ENCODE data around the gene OR8D2.

OR8D2 gene

GRCh38 chr11:124315052-124315451 lies 4.9 kb downstream of the OR8D2 start:
- no peak overlapping the region for H3K9ac ChIP-seq (ENCODE audit: low read depth in 1 of 2, low read length in 2 of 2)
- H3K27me3 ChIP-seq (ENCODE audit: control insufficient read depth in 2 of 2, insufficient read depth in 2 of 2, low read length in 2 of 2), result no peaks in the 10 kb centered on the region
- no peaks in the 10 kb centered on the region for H3K4me1 ChIP-seq (ENCODE audit: control insufficient read depth in 2 of 2, insufficient read depth in 2 of 2, low read length in 2 of 2)
- no peak overlapping the region for H3K27ac ChIP-seq (ENCODE audit: low read depth in 2 of 2, low read length in 2 of 2)
- no peak overlapping the region for H3K4me3 ChIP-seq (ENCODE audit: low read length in 2 of 2)
- no peaks in the 10 kb centered on the region for H3K36me3 ChIP-seq (ENCODE audit: control insufficient read depth in 2 of 2, insufficient read depth in 2 of 2, low read length in 2 of 2)
- H3K9me3 ChIP-seq (ENCODE audit: control insufficient read depth in 2 of 2, low read length in 2 of 2), result no peaks in the 10 kb centered on the region

- Histone ChIP-seq H3K27me3 (ENCODE audit: control insufficient read depth in 2 of 2, insufficient read depth in 2 of 2, low read length in 2 of 2) (no peaks in the 10 kb centered on the region), H3K9me3 (ENCODE audit: control insufficient read depth in 2 of 2, low read length in 2 of 2) (no peaks in the 10 kb centered on the region), H3K4me1 (ENCODE audit: control insufficient read depth in 2 of 2, insufficient read depth in 2 of 2, low read length in 2 of 2) (no peaks in the 10 kb centered on the region)
These were observed 6.1 kb downstream of the OR8D2 start, which contains the start of gene OR8D1 for GRCh38 chr11:124313849-124314248. Gene OR8D1 (minus strand): TSS chr11:124313949. CDS start chr11:124310766, 3,183 bp downstream.

GRCh38 chr11:124313131-124313530 lies 6.9 kb downstream of the OR8D2 start:
- H3K4me3 ChIP-seq (ENCODE audit: low read length in 2 of 2), result no peak overlapping the region
- no peak overlapping the region for H3K9ac ChIP-seq (ENCODE audit: low read depth in 1 of 2, low read length in 2 of 2)

More at GRCh38 chr11:124313849-124314248, 6.1 kb downstream of the OR8D2 start, which contains the start of gene OR8D1:
- Histone ChIP-seq H3K36me3 (ENCODE audit: control insufficient read depth in 2 of 2, insufficient read depth in 2 of 2, low read length in 2 of 2) (no peaks in the 10 kb centered on the region), H3K27ac (ENCODE audit: low read depth in 2 of 2, low read length in 2 of 2) (no peak within 1 kb of the TSS), H3K4me3 (ENCODE audit: low read length in 2 of 2) (no peak within 1 kb of the TSS), H3K9ac (ENCODE audit: low read depth in 1 of 2, low read length in 2 of 2) (no peak within 1 kb of the TSS)

GRCh38 chr11:124311670-124312069 lies 8.3 kb downstream of the OR8D2 start:
- H3K27me3 ChIP-seq (ENCODE audit: control insufficient read depth in 2 of 2, insufficient read depth in 2 of 2, low read length in 2 of 2), result peaks cover 0 to 2% of the 10 kb centered on the region in 2 donors
- no peak overlapping the region for H3K4me3 ChIP-seq (ENCODE audit: low read length in 2 of 2)
- no peak overlapping the region for H3K27ac ChIP-seq (ENCODE audit: low read depth in 2 of 2, low read length in 2 of 2)
- no peak overlapping the region for H3K9ac ChIP-seq (ENCODE audit: low read depth in 1 of 2, low read length in 2 of 2)
- H3K9me3 ChIP-seq (ENCODE audit: control insufficient read depth in 2 of 2, low read length in 2 of 2), result no peaks in the 10 kb centered on the region
- H3K36me3 ChIP-seq (ENCODE audit: control insufficient read depth in 2 of 2, insufficient read depth in 2 of 2, low read length in 2 of 2), result no peaks in the 10 kb centered on the region
- H3K4me1 ChIP-seq (ENCODE audit: control insufficient read depth in 2 of 2, insufficient read depth in 2 of 2, low read length in 2 of 2), result no peaks in the 10 kb centered on the region

More at GRCh38 chr11:124313131-124313530, 6.9 kb downstream of the OR8D2 start:
- no peaks in the 10 kb centered on the region for H3K4me1 ChIP-seq (ENCODE audit: control insufficient read depth in 2 of 2, insufficient read depth in 2 of 2, low read length in 2 of 2)
- H3K9me3 ChIP-seq (ENCODE audit: control insufficient read depth in 2 of 2, low read length in 2 of 2), result no peaks in the 10 kb centered on the region
- H3K27me3 ChIP-seq (ENCODE audit: control insufficient read depth in 2 of 2, insufficient read depth in 2 of 2, low read length in 2 of 2), result no peaks in the 10 kb centered on the region
- H3K36me3 ChIP-seq (ENCODE audit: control insufficient read depth in 2 of 2, insufficient read depth in 2 of 2, low read length in 2 of 2), result no peaks in the 10 kb centered on the region
- no peak overlapping the region for H3K27ac ChIP-seq (ENCODE audit: low read depth in 2 of 2, low read length in 2 of 2)

GRCh38 chr11:124311269-124311668 lies 8.7 kb downstream of the OR8D2 start:
- H3K9ac ChIP-seq (ENCODE audit: low read depth in 1 of 2, low read length in 2 of 2), result no peak overlapping the region

GRCh38 chr11:124310721-124311120 lies 9.3 kb downstream of the OR8D2 start:
- Histone ChIP-seq H3K4me1 (ENCODE audit: control insufficient read depth in 2 of 2, insufficient read depth in 2 of 2, low read length in 2 of 2) (no peaks in the 10 kb centered on the region), H3K9ac (ENCODE audit: low read depth in 1 of 2, low read length in 2 of 2) (no peak overlapping the region), H3K4me3 (ENCODE audit: low read length in 2 of 2) (no peak overlapping the region), H3K27ac (ENCODE audit: low read depth in 2 of 2, low read length in 2 of 2) (no peak overlapping the region), H3K36me3 (ENCODE audit: control insufficient read depth in 2 of 2, insufficient read depth in 2 of 2, low read length in 2 of 2) (no peaks in the 10 kb centered on the region), H3K9me3 (ENCODE audit: control insufficient read depth in 2 of 2, low read length in 2 of 2) (no peaks in the 10 kb centered on the region), H3K27me3 (ENCODE audit: control insufficient read depth in 2 of 2, insufficient read depth in 2 of 2, low read length in 2 of 2) (peaks cover 0 to 2% of the 10 kb centered on the region in 2 donors)

More at GRCh38 chr11:124311269-124311668, 8.7 kb downstream of the OR8D2 start:
- Histone ChIP-seq H3K27ac (ENCODE audit: low read depth in 2 of 2, low read length in 2 of 2) (no peak overlapping the region), H3K4me3 (ENCODE audit: low read length in 2 of 2) (no peak overlapping the region), H3K9me3 (ENCODE audit: control insufficient read depth in 2 of 2, low read length in 2 of 2) (no peaks in the 10 kb centered on the region), H3K4me1 (ENCODE audit: control insufficient read depth in 2 of 2, insufficient read depth in 2 of 2, low read length in 2 of 2) (no peaks in the 10 kb centered on the region), H3K36me3 (ENCODE audit: control insufficient read depth in 2 of 2, insufficient read depth in 2 of 2, low read length in 2 of 2) (no peaks in the 10 kb centered on the region), H3K27me3 (ENCODE audit: control insufficient read depth in 2 of 2, insufficient read depth in 2 of 2, low read length in 2 of 2) (peaks cover 0 to 2% of the 10 kb centered on the region in 2 donors)

- peaks cover 0 to 2% of the 10 kb centered on the region in 2 donors for H3K27me3 ChIP-seq (ENCODE audit: control insufficient read depth in 2 of 2, insufficient read depth in 2 of 2, low read length in 2 of 2)
These were observed 12.9 kb downstream of the OR8D2 start for GRCh38 chr11:124307093-124307492.

GRCh38 chr11:124302347-124303125 lies 17.5 kb downstream of the OR8D2 start:
- H3K4me1 ChIP-seq (ENCODE audit: control insufficient read depth in 2 of 2, insufficient read depth in 2 of 2, low read length in 2 of 2), result no peaks in the 10 kb centered on the region
- H3K9me3 ChIP-seq (ENCODE audit: control insufficient read depth in 2 of 2, low read length in 2 of 2), result no peaks in the 10 kb centered on the region
- no peak overlapping the region for H3K27ac ChIP-seq (ENCODE audit: low read depth in 2 of 2, low read length in 2 of 2)
- H3K27me3 ChIP-seq (ENCODE audit: control insufficient read depth in 2 of 2, insufficient read depth in 2 of 2, low read length in 2 of 2), result peaks cover 0 to 2% of the 10 kb centered on the region in 2 donors
- no peak overlapping the region for H3K4me3 ChIP-seq (ENCODE audit: low read length in 2 of 2)
- no peaks in the 10 kb centered on the region for H3K36me3 ChIP-seq (ENCODE audit: control insufficient read depth in 2 of 2, insufficient read depth in 2 of 2, low read length in 2 of 2)
- H3K9ac ChIP-seq (ENCODE audit: low read depth in 1 of 2, low read length in 2 of 2), result no peak overlapping the region

More at GRCh38 chr11:124307093-124307492, 12.9 kb downstream of the OR8D2 start:
- no peaks in the 10 kb centered on the region for H3K4me1 ChIP-seq (ENCODE audit: control insufficient read depth in 2 of 2, insufficient read depth in 2 of 2, low read length in 2 of 2)
- H3K9ac ChIP-seq (ENCODE audit: low read depth in 1 of 2, low read length in 2 of 2), result no peak overlapping the region
- no peaks in the 10 kb centered on the region for H3K36me3 ChIP-seq (ENCODE audit: control insufficient read depth in 2 of 2, insufficient read depth in 2 of 2, low read length in 2 of 2)
- no peak overlapping the region for H3K4me3 ChIP-seq (ENCODE audit: low read length in 2 of 2)
- no peak overlapping the region for H3K27ac ChIP-seq (ENCODE audit: low read depth in 2 of 2, low read length in 2 of 2)
- no peaks in the 10 kb centered on the region for H3K9me3 ChIP-seq (ENCODE audit: control insufficient read depth in 2 of 2, low read length in 2 of 2)

- Histone ChIP-seq H3K27me3 (ENCODE audit: control insufficient read depth in 2 of 2, insufficient read depth in 2 of 2, low read length in 2 of 2) (no peaks in the 10 kb centered on the region), H3K4me3 (ENCODE audit: low read length in 2 of 2) (no peak overlapping the region), H3K27ac (ENCODE audit: low read depth in 2 of 2, low read length in 2 of 2) (no peak overlapping the region), H3K4me1 (ENCODE audit: control insufficient read depth in 2 of 2, insufficient read depth in 2 of 2, low read length in 2 of 2) (no peaks in the 10 kb centered on the region), H3K9ac (ENCODE audit: low read depth in 1 of 2, low read length in 2 of 2) (no peak overlapping the region), H3K9me3 (ENCODE audit: control insufficient read depth in 2 of 2, low read length in 2 of 2) (no peaks in the 10 kb centered on the region), H3K36me3 (ENCODE audit: control insufficient read depth in 2 of 2, insufficient read depth in 2 of 2, low read length in 2 of 2) (no peaks in the 10 kb centered on the region)
These were observed 18.4 kb downstream of the OR8D2 start for GRCh38 chr11:124301548-124301947.

GRCh38 chr11:124297921-124298320 lies 22.1 kb downstream of the OR8D2 start:
- Histone ChIP-seq H3K27ac (ENCODE audit: low read depth in 2 of 2, low read length in 2 of 2) (no peak overlapping the region), H3K4me3 (ENCODE audit: low read length in 2 of 2) (no peak overlapping the region), H3K9ac (ENCODE audit: low read depth in 1 of 2, low read length in 2 of 2) (no peak overlapping the region), H3K27me3 (ENCODE audit: control insufficient read depth in 2 of 2, insufficient read depth in 2 of 2, low read length in 2 of 2) (no peaks in the 10 kb centered on the region), H3K36me3 (ENCODE audit: control insufficient read depth in 2 of 2, insufficient read depth in 2 of 2, low read length in 2 of 2) (no peaks in the 10 kb centered on the region), H3K9me3 (ENCODE audit: control insufficient read depth in 2 of 2, low read length in 2 of 2) (no peaks in the 10 kb centered on the region), H3K4me1 (ENCODE audit: control insufficient read depth in 2 of 2, insufficient read depth in 2 of 2, low read length in 2 of 2) (no peaks in the 10 kb centered on the region)

Measured in mucosa of rectum (tissue), 2 donors.